Inferior parietal cortex (tissue), 1 donor: ENCODE results near the gene GHRL.

Experiments used
- DNase-seq: peaks from one replicate; pipeline ENCODE4 v3.0.0-alpha.2; 2016; ENCODE audit errors: extremely low spot score

GHRL gene

DNA sequence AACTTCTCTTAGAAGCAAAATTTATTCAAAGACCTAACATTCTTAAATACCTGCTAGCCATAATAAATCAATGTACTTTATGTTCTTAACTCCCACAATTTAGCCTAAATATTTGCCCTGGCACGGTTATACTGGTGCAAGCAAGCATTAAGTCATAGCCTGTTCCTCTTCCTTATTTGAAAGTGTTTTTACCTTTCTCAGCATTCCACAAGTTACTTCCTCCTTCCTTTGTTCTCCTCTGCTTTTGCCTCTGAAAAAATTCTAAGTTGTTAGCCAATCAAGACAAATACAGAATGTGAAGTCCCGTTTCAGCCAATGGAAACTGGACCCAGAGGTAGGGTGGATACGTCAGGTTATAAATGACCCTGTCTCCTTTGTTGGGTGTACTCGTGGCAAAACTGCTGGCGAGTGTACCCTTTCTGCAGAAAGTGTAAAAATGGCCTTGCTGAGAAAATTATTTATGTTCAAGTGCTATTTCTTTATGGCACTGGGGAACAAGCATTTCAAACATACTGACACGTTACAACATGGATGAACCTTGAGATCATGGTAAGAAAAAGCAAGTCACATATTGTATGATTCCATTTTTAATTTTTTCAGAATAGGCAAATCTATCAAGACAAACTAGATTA is 47.5 kb downstream of the GHRL start:
- no peak for DNase-seq

- no peak for DNase-seq
These were observed 48.7 kb downstream of the GHRL start for GRCh38 chr3:10244009-10244408.

DNA sequence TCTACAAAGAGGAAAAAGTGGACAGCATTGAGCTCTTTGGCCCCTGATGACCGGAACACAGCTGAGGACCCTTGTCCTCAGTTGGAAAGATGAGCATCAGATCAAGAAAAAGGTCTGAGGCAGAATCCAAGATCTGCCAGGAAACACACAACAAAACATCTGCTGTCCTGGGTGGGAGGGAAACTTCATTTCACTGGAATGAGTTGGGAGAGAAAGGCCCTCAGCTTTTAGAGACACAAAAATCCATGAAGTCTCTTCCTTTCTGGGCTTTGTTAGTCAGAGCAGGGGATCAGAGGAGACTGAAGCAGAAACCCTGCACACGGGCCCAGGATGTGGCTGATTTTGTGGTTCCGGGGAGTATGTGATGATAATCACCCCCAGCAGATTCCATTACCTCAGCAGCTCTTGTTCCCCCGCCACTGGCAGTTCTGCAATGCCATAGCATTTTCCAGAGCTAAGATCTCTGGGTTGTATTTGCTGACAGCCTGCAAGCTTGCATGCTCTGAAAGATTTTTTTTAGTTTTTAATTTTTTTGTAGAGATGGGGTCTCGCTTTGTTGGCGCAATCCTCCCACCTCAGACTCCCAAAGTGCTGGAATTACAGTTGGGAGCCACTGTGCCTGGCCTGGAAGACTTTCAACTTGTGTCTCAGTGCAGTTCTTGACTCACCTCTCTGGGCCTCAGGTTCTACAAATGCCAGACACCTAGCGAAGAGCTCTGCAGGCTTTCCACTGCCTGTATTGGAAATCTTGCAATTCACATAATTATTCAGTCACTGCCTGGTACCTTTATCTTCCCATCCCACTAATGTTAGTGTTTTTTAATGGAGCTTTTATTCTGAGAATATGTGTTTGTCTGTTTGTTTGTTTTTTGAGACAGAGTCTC is 50.3 kb downstream of the GHRL start:
- no peak for DNase-seq

DNA sequence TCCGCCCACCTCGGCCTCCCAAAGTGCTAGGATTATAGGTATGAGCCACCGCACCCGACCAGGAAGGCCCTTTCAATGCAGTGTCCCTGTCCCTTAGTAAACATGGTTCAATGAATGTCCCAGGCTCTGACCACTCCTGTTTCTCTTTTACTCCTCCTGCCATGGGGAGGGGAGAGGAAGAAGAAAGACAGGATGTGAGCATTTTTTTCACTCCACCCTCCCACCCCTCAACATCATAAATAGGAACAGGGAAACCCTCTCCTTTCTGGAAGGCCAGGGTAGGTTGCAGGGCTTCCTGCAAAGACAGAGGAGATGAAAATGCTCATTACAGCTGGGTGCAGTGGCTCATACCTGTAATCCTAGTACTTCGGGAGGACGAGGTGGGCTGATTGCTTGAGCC is 51.9 kb downstream of the GHRL start:
- no peak for DNase-seq

GRCh38 chr3:10238345-10239183 is 54.2 kb downstream of the GHRL start:
- DNase-seq = no peak
